Esophagus muscularis mucosa (tissue), 4 donors: Measurements from ENCODE around the gene MICU1. TPM values are rescaled to one million over a fixed set of nuclear protein-coding genes. Genes with fewer than 3 reads are reported as not detected.
"Not testable (repeated sequence)": the region's sequence is repeated elsewhere in the genome, so short reads cannot be mapped to it uniquely, and the experiment has no call there.

ENCODE experiments used
- DNase-seq: peaks from one replicate; pipeline ENCODE4 v3.0.0-alpha.2; 2017; ENCODE audit errors: extremely low spot score
- H3K27ac ChIP-seq, 4 donors: fragments of 200-600 bp; sonication (generic); replicated peaks in 1 of 4; 1 replicate in 3 of 4; 2 replicates in 1 of 4; pipeline ENCODE4 v1.5.1; 2016 to 2019; ENCODE audit warnings: mild to moderate bottlenecking in 1 of 4
- H3K27me3 ChIP-seq, 4 donors: fragments of 200-600 bp; sonication (generic); one replicate each; pipeline versions ENCODE4 v1.5.1 to v1.6.0; 2016 to 2019
- H3K36me3 ChIP-seq, 4 donors: fragments of 200-600 bp; sonication (generic); one replicate each; pipeline ENCODE4 v1.5.1; 2016 to 2019
- H3K4me1 ChIP-seq, 4 donors: fragments of 200-600 bp; sonication (generic); one replicate each; pipeline ENCODE4 v1.5.1; 2016 to 2019
- H3K4me3 ChIP-seq, 4 donors: fragments of 200-600 bp; sonication (generic); 1 replicate in 2 of 4; 2 replicates in 2 of 4; pipeline ENCODE4 v1.5.1; 2016 to 2019; ENCODE audit warnings: mild to moderate bottlenecking in 4 of 4, moderate library complexity in 1 of 4
- H3K9me3 ChIP-seq, 4 donors: fragments of 200-600 bp; sonication (generic); 1 replicate in 3 of 4; 2 replicates in 1 of 4; pipeline ENCODE4 v1.5.1; 2016 to 2019
- CTCF ChIP-seq, 3 experiments: fragments of 200-600 bp in 2 of 3; fragments of 450-650 bp in 1 of 3; sonication (generic) in 2 of 3; IDR thresholded peaks; one replicate each; pipeline ENCODE4 v1.5.1; 2017 to 2019; ENCODE audit warnings: antibody characterized with exemption in 3 of 3, mild to moderate bottlenecking in 2 of 3, moderate library complexity in 1 of 3
- EP300 ChIP-seq: sonication (generic); formaldehyde crosslinking; IDR thresholded peaks from one replicate; pipeline ENCODE4 v1.6.1; 2017; ENCODE audit warnings: antibody characterized with exemption
- POLR2A ChIP-seq: fragments of 450-650 bp; IDR thresholded peaks from one replicate; pipeline ENCODE4 v1.6.1; 2017; ENCODE audit warnings: antibody characterized with exemption, moderate library complexity, mild to moderate bottlenecking, low read depth
- POLR2AphosphoS5 ChIP-seq, 2 donors: sonication (generic); formaldehyde crosslinking; IDR thresholded peaks; one replicate each; pipeline ENCODE4 v1.6.1; 2017; ENCODE audit warnings: antibody characterized with exemption in 2 of 2
- WGBS: methylation state at CpG from one replicate; pipeline ENCODE4 v1.1.5; 2018; 5-methylcytosine and 5-hydroxymethylcytosine counted together
- intact Hi-C: fragments of 100-400 bp; cut with DNase I; formaldehyde crosslinking; loops from one replicate; pipeline ENCODE4 v1.15.1; 2023
- total RNA-seq, 4 donors: library from RNA; depleted of rRNA; stranded (reverse); fragments of >200 nt; gene quantifications; one replicate each; pipeline versions ENCODE4 v1.1.0 to v1.2.1, GENCODE V29; 2016

Gene MICU1, protein sequence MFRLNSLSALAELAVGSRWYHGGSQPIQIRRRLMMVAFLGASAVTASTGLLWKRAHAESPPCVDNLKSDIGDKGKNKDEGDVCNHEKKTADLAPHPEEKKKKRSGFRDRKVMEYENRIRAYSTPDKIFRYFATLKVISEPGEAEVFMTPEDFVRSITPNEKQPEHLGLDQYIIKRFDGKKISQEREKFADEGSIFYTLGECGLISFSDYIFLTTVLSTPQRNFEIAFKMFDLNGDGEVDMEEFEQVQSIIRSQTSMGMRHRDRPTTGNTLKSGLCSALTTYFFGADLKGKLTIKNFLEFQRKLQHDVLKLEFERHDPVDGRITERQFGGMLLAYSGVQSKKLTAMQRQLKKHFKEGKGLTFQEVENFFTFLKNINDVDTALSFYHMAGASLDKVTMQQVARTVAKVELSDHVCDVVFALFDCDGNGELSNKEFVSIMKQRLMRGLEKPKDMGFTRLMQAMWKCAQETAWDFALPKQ
- 10 to 100 TPM; 31.6 to 39.7 (median 35.0) TPM for total RNA-seq

GRCh38 chr10:72625608-72626443 is at the start of gene MICU1:
Gene MICU1, minus strand, starts transcription at chr10:72626079. Its CDS starts 59,286 bp downstream, at chr10:72566793.
- Histone ChIP-seq H3K36me3 (no peaks in the 10 kb centered on the region), H3K27me3 (no peaks in the 10 kb centered on the region), H3K9me3 (no peaks in the 10 kb centered on the region), H3K27ac (peak within 1 kb of the TSS; percentile 80 to 85 (median 84)), H3K4me1 (peaks cover 6 to 20% (median 19%) of the 10 kb centered on the region in 4 donors), H3K4me3 (peak within 1 kb of the TSS; percentile 79 to 90 (median 83))
- TF ChIP-seq POLR2A = peak; percentile 11
- TF ChIP-seq EP300 = no peak
- peak in 1 of 3 experiments; percentile 4 for TF ChIP-seq CTCF (IDR thresholded peaks at IDR 0.05)
- peak; percentile 92 to 99 for TF ChIP-seq POLR2AphosphoS5 (IDR thresholded peaks at IDR 0.05)
- intact Hi-C loops = loop anchor here (5.0 kb wide), 3 partner anchors 66 to 259 kb away; partner anchors contain the start of gene MCU
- DNase-seq = peak; percentile 99
- under 1% methylated on average over 48 of the region's 49 CpGs for WGBS

- H3K36me3 ChIP-seq, DNase-seq, H3K4me3 ChIP-seq, H3K27ac ChIP-seq, H3K27me3 ChIP-seq, intact Hi-C loops, H3K9me3 ChIP-seq, H3K4me1 ChIP-seq: not testable (repeated sequence)
- WGBS = 83% methylated on average over 5 of the region's 5 CpGs
Measured at GRCh38 chr10:72674174-72674573, 48.3 kb upstream of the MICU1 start.

DNA sequence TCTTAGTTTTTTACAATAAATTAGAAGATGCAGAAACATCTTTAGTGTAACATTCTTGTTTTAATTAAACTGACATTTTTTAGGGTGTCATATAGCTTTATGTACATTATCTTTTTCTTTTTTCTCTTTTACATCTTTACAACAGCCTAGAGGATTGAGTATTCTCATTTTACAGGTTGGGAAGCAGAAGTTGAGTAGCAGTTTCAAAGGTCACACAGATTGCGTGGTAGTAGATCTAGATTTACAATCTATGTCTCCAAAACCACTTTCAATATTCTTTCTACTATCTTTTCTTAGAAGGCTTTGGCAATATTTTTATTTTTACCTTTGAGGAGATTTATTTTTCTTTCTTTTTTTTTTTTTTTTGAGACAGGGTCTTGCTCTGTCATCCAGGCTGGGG is 47.4 kb upstream of the MICU1 start:
- 96% methylated on average over 1 of the region's 1 CpG for WGBS
- DNase-seq = no peak
- no peak overlapping the region for H3K4me3 ChIP-seq
- TF ChIP-seq CTCF (IDR thresholded peaks at IDR 0.05) (no peak), EP300 (no peak), POLR2AphosphoS5 (IDR thresholded peaks at IDR 0.05) (no peak), POLR2A (no peak)
- H3K27me3 ChIP-seq = no peaks in the 10 kb centered on the region
- no peak overlapping the region for H3K27ac ChIP-seq
- H3K9me3 ChIP-seq = no peaks in the 10 kb centered on the region
- no peaks in the 10 kb centered on the region for H3K4me1 ChIP-seq
- intact Hi-C loops = no loop called here
- no peaks in the 10 kb centered on the region for H3K36me3 ChIP-seq

DNA sequence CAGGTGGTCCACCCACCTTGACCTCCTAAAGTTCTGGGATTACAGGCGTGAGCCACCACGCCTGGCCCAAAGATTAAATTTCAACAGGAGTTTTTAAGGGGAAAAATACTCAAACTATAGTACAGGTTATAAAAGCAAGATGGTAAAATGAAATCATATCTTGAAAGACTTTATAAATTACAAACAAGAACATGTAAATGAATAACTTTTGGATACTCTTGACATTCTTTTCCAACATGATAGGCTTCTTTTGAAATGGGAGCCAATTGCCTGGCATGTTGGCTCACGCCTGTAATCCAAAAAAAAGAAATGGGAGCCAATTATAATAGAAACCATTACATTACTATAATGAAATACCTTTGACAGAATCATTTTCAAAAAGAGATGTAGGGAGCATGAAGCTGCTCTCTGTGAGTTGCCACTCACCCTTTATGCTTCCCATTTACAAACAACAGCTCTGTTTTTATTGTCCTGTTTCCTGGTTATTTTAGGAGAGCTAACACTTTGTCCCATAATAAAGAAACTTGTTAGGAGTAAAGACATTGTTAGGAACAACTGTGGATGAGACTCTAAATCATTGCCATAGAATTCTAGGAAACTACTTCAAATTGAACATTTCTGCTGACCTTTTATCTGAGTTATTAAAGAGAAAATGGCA is 41.5 kb upstream of the MICU1 start:
- Histone ChIP-seq H3K27me3 (no peaks in the 10 kb centered on the region), H3K36me3 (no peaks in the 10 kb centered on the region), H3K9me3 (no peaks in the 10 kb centered on the region), H3K27ac (no peak overlapping the region), H3K4me1 (no peaks in the 10 kb centered on the region), H3K4me3 (no peak overlapping the region)
- TF ChIP-seq POLR2A = no peak
- no peak for TF ChIP-seq EP300
- TF ChIP-seq POLR2AphosphoS5 (IDR thresholded peaks at IDR 0.05) = no peak
- no peak for TF ChIP-seq CTCF (IDR thresholded peaks at IDR 0.05)
- WGBS = 87% methylated on average over 3 of the region's 3 CpGs
- DNase-seq = no peak
- intact Hi-C loops = no loop called here
